ENCODE measurements around the gene ADAMTS7.
A peak's percentile ranks its signal among the peaks of the same experiment; 100 is the strongest.
"Not testable (repeated sequence)": the region's sequence is repeated elsewhere in the genome, so short reads cannot be mapped to it uniquely, and the experiment has no call there.

The ADAMTS7 gene

GRCh38 chr15:78767331-78767951 is 43.8 kb downstream of the ADAMTS7 start:
- DNase-seq (ENCODE audit: low spot score in 2 of 2) (no peak), ATAC-seq (no peak)
- H3K4me1 Mint-ChIP-seq, result peaks cover 6% of the 10 kb centered on the region
- peaks cover 5% of the 10 kb centered on the region for H3K36me3 Mint-ChIP-seq
- H3K9me3 Mint-ChIP-seq, result no peaks in the 10 kb centered on the region
- no peak overlapping the region for H3K27ac Mint-ChIP-seq
- no peak overlapping the region for H3K4me3 Mint-ChIP-seq

DNA sequence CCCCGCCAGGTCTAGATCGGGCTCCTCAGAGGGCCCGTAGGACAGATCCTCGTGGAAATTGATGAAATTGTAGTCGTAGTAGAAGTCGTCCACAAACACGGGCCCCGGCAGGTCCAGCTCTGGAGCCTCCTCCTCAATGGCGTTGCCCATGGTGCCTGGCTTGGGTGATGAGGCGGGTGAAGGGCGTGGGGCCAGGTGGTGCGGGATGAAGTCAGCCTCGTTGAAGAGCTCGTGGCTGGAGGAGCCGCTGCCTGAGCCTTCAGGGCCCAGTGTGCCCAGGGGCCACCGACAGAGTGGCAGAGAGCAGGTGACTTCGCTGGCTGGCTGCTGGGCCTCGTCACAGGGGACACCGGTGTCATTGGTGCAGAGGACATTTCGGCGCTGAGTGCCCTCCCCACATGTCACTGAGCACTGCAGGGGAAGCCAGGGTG is 44.6 kb downstream of the ADAMTS7 start:
- ATAC-seq; H3K4me3 Mint-ChIP-seq; DNase-seq (ENCODE audit: low spot score in 2 of 2); H3K36me3 Mint-ChIP-seq; H3K9me3 Mint-ChIP-seq; H3K27ac Mint-ChIP-seq: not testable (repeated sequence)
- H3K4me1 Mint-ChIP-seq, result peaks cover 10% of the 10 kb centered on the region

- H3K27ac Mint-ChIP-seq, result no peak overlapping the region
- H3K36me3 Mint-ChIP-seq, result peaks cover 5% of the 10 kb centered on the region
- H3K9me3 Mint-ChIP-seq, result no peaks in the 10 kb centered on the region
- no peak overlapping the region for H3K4me3 Mint-ChIP-seq
- peaks cover 17% of the 10 kb centered on the region for H3K4me1 Mint-ChIP-seq
- DNase-seq (ENCODE audit: low spot score in 2 of 2), result no peak
- ATAC-seq, result no peak
Measured at GRCh38 chr15:78766041-78766440, 45.2 kb downstream of the ADAMTS7 start.

DNA sequence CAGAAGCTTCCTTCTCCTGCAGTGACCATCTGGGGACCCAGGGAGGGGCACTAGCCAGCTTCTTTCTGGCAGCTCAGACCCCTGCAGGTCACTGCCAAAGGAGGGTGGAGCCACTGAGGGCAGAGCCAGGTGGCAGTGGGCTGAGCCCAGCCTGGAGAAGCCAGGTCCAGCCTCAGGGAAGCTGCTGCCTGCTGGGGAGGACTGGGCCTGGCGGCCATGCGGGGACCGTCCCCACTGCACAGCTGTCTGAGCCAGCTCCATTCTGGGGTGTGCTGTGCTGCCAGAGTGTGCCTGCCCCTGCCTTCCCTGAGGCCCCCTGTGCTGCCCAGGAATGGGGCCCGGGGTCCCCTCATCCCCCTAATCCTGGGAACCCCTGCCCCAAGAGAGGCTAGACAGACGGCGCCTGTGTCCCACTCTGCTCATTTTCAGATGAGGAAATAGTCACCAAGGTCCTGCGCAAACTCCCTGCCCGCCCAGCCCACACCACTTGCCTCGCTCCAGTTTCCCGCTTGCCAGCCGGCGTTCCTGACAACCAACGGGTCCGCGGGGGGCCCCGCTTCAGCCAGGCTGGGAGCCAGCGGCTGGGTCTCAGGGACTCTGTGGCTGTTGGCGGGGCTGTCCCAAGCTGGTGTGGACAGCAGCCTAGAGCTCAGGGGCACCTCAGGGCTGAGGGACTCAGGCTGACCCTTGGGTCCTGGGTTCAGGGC is 46.0 kb downstream of the ADAMTS7 start:
- not testable (repeated sequence) for H3K27ac Mint-ChIP-seq; H3K4me3 Mint-ChIP-seq; H3K9me3 Mint-ChIP-seq; ATAC-seq; H3K36me3 Mint-ChIP-seq; DNase-seq (ENCODE audit: low spot score in 2 of 2)
- H3K4me1 Mint-ChIP-seq, result peaks cover 23% of the 10 kb centered on the region

GRCh38 chr15:78764340-78765153 is 46.7 kb downstream of the ADAMTS7 start:
- not testable (repeated sequence) for H3K36me3 Mint-ChIP-seq; ATAC-seq; DNase-seq (ENCODE audit: low spot score in 2 of 2); H3K4me3 Mint-ChIP-seq; H3K9me3 Mint-ChIP-seq
- Mint-ChIP-seq H3K27ac (peak overlapping the region; percentile 76), H3K4me1 (peaks cover 23% of the 10 kb centered on the region)

DNA sequence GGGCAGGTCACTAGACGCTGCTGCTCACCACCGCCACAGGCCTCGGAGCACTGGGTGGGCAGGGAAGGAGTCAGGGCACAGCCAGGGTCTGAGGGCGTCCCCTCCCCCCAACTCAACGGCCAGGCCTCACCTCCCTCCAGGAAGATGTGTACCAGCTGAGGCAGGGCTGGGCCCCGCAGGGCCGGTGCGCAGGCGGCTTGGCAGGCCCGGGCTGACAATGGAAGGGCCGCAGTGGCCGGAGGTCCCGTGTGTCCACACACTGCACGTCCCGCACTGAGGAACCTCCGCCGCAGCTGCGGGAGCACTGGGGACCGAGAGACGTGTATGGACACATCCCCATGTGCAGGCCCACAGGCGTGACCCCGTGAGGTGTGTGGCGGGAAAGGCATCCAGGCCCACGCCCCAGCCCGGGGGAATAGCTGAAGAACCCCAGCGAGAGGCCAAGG is 47.4 kb downstream of the ADAMTS7 start:
- Mint-ChIP-seq H3K27ac (peak overlapping the region; percentile 76), H3K4me3 (no peak overlapping the region), H3K36me3 (peaks cover 5% of the 10 kb centered on the region), H3K4me1 (peaks cover 23% of the 10 kb centered on the region), H3K9me3 (no peaks in the 10 kb centered on the region)
- no peak for ATAC-seq
- no peak for DNase-seq (ENCODE audit: low spot score in 2 of 2)

- ATAC-seq, result no peak
- Mint-ChIP-seq H3K4me1 (peaks cover 23% of the 10 kb centered on the region), H3K36me3 (peaks cover 5% of the 10 kb centered on the region), H3K4me3 (no peak overlapping the region), H3K9me3 (no peaks in the 10 kb centered on the region), H3K27ac (peak overlapping the region; percentile 76)
- no peak for DNase-seq (ENCODE audit: low spot score in 2 of 2)
Measured at GRCh38 chr15:78762985-78763795, 48.1 kb downstream of the ADAMTS7 start.

DNA sequence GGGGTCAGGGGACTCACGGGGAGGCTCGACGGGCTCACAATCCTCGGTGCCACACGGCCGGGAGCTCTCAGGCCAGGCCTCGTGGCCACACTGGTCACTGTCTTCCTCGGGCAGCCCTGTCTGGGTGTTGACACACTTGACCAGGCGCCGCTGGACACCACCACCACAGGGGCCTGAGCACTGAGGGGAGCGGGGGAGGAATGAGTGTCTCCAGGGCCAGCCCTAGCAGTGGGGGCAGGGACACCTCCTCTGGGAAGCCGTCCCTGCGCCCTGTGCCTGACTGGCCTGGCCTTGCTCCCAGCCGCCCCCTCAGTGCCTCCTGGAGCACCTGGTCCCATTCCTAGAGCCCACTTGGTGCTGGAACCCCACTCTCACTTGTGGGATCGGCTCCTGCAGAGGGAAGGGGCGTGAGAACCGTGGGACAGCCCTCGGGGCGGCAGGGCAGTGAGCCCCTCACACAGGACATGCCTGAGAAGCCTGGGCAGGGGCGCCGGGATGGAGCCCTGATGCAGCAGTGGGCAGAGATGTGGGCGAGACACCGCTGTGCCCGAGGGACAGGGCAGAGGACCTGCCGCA is 48.8 kb downstream of the ADAMTS7 start:
- not testable (repeated sequence) for ATAC-seq; DNase-seq (ENCODE audit: low spot score in 2 of 2); H3K36me3 Mint-ChIP-seq; H3K9me3 Mint-ChIP-seq
- Mint-ChIP-seq H3K4me1 (peaks cover 24% of the 10 kb centered on the region), H3K4me3 (peak overlapping the region; percentile 48), H3K27ac (peak overlapping the region; percentile 95)

DNA sequence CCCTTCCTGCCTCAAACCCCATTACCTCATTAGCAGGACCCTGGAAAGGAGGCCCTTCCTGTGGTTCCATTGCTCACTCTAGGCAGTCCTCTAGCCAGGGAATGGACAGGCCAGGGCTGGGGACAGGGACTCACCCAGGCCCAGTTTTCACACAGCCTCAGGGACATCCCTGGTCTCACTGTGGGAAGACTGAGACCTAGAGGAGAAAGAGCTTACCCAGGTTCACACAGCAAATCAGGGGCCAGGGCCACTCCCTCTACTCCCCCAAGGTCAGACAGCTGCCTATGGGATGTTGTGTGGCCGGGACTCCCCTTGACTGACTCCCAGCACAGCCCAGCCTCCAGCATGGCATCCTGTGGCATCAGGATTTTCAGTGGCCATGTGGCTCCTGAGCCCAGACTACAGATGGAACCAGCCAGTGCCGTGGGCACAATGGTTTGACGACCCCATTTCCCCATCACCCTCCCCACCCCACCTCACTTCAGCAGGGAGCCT is 49.3 kb downstream of the ADAMTS7 start:
- H3K27ac Mint-ChIP-seq, result peak overlapping the region; percentile 95
- DNase-seq (ENCODE audit: low spot score in 2 of 2) (no peak), ATAC-seq (no peak)
- H3K4me1 Mint-ChIP-seq, result peaks cover 30% of the 10 kb centered on the region
- H3K36me3 Mint-ChIP-seq, result peaks cover 5% of the 10 kb centered on the region
- no peaks in the 10 kb centered on the region for H3K9me3 Mint-ChIP-seq
- H3K4me3 Mint-ChIP-seq, result peak overlapping the region; percentile 48

- ATAC-seq, result peak; percentile 80
- Mint-ChIP-seq H3K4me1 (peaks cover 33% of the 10 kb centered on the region), H3K27ac (peak overlapping the region; percentile 95), H3K4me3 (peak overlapping the region; percentile 48)
- not testable (repeated sequence) for H3K36me3 Mint-ChIP-seq, H3K9me3 Mint-ChIP-seq
- DNase-seq (ENCODE audit: low spot score in 2 of 2), result peak; percentile 17 to 78
Measured at GRCh38 chr15:78761475-78761874, 49.8 kb downstream of the ADAMTS7 start.

GRCh38 chr15:78761020-78761419 is 50.2 kb downstream of the ADAMTS7 start:
- Mint-ChIP-seq H3K9me3 (no peaks in the 10 kb centered on the region), H3K27ac (peak overlapping the region; percentile 95), H3K4me1 (peaks cover 33% of the 10 kb centered on the region), H3K4me3 (peak overlapping the region; percentile 48), H3K36me3 (peaks cover 5% of the 10 kb centered on the region)
- DNase-seq (ENCODE audit: low spot score in 2 of 2) (no peak), ATAC-seq (no peak)

GRCh38 chr15:78760091-78760882 is 51.0 kb downstream of the ADAMTS7 start:
- DNase-seq (ENCODE audit: low spot score in 2 of 2); H3K9me3 Mint-ChIP-seq; H3K4me3 Mint-ChIP-seq; ATAC-seq; H3K36me3 Mint-ChIP-seq: not testable (repeated sequence)
- Mint-ChIP-seq H3K4me1 (peaks cover 33% of the 10 kb centered on the region), H3K27ac (peak overlapping the region; percentile 95)

DNA sequence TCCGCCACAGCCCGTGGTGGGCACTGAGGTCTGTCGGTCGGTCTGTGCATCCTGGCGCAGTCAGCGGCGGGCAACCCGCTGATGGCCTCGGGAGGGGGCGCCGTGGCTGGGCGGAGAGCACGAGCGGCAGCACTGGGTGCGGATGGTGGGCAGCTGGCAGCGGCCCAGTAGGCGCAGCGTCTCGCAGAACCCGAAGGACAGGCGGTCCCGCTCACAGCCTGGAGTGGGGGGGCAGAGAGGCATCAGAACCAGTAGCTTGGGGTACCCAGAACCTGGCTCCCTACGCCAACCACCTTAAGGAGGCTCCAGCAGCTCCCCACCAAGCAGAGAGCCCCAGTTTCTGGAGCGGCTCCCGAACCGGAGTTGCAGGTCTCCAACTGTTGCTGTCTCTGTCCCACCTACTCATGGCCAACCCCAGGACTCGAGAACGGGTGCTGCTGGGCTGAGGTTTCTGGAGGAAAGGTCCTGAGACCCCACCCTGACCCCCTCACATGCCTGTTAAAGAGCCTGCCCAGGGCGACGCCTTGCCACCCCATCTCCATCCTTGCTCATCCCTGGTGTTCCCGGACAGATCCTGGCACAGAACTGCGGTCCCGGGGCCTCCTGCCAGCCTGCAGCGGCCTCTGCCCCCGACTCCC is 51.8 kb downstream of the ADAMTS7 start:
- H3K9me3 Mint-ChIP-seq; DNase-seq (ENCODE audit: low spot score in 2 of 2); ATAC-seq; H3K36me3 Mint-ChIP-seq; H3K27ac Mint-ChIP-seq; H3K4me3 Mint-ChIP-seq: not testable (repeated sequence)
- H3K4me1 Mint-ChIP-seq, result peaks cover 33% of the 10 kb centered on the region
